ENCODE measurements around the gene CACNB2.
"Not testable (repeated sequence)": the region's sequence is repeated elsewhere in the genome, so short reads cannot be mapped to it uniquely, and the experiment has no call there.

Gene CACNB2

DNA sequence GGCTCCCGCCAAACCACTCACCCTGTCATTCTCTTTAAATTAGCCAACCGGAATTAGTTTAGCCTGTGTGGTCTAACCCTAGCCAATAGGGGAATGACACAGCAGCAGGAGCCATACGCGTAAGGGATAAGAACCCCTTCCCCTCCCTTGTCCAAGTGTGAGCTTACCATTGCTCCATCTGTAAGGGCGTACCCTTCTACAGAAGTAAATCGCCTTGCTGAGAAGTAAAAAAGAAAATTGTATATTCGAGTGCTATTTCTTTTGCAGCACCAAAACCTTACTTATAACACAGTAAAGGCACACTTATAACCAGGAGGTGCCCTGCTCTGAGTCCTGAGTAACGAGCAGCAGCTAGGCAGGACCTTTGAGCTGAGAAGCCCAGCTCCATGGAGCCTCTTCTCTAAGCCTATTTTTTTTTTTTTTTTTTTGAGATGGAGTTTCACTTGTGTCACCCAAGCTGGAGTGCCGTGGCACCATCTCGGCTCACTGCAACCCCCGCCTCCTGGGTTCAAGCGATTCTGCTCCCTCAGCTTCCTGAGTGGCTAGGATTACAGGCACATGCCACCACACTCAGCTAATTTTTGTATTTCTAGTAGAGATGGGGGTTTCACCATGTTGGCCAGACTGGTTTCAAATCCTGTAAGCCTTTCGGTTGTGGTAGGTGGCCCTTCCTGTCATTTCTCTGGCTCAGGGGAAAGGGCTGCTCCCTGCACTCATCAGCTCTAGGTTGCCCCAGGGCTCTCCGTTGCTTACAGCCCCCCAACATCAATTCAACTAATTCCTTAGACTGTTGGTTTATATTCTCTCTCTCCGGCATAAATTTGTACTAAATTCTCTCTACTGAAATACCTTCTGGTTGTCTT is 437.8 kb downstream of the CACNB2 start:
- DNase-seq = no peak

DNA sequence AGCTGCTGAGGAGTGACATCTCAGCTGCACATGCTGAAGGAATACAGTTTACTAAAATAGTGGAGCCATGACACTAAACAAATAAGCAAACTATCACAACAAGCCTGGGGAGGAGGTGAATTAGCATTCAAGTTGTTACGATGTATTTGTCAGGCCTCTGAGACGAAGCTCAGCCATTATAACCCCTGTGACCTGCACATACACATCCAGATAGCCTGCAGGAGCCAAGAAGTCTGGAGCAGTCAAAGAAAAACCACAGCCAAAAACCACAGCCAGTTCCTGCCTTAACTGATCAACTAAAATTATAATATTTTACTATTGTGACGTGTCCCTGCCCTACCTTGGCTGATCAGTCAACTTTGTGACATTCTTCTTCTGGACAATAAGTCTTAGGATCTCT is 442.6 kb downstream of the CACNB2 start:
- DNase-seq = peak; percentile 88

DNA sequence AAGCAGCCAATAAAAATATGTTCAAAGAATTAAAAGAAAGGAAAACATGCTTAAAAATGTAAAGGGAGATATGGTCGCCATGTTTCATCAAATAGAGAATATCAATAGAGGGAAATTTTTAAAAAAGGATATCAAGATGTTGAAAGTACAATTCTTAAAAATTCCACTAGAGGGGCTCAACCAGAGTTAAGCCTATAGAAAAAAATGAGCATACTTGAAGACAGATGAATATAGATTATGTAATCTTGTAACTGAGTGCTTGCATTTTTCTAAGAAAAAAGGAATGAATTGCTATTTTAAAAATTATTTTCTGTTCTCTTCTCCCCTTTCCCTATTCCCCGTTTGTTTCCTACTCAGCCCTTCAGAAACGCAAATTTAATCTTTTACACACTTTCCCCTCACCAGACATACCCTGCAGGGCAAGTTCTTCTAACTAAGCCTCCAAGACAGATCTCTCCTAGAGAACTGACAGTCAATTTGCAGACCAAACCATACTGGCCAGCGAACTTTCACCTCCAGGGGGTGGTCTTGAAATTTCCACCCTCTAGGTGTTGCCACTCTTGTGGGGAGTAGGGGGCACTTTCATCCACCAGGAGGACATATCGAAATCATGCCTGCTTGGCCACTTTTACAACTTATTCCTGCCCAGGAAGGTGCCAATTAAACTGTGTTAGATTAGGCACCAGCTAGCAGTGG is 443.5 kb downstream of the CACNB2 start:
- peak; percentile 64 for DNase-seq

DNA sequence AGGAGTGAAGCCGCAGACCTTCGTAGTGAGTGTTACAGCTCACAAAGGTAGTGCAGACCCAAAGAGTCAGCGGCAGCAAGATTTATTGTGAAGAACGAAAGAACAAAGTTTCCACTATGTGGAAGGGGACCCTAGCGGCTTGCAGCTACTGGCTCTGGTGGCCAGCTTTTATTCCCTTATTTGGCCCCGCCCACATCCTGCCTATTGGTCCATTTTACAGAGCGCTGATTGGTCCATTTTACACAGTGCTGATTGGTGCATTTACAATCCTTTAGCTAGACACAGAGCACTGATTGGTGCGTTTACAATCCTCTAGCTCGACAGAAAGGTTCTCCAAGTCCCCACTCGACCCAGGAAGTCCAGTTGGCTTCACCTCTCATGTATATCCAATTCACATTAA is 446.4 kb downstream of the CACNB2 start:
- not testable (repeated sequence) for DNase-seq

DNA sequence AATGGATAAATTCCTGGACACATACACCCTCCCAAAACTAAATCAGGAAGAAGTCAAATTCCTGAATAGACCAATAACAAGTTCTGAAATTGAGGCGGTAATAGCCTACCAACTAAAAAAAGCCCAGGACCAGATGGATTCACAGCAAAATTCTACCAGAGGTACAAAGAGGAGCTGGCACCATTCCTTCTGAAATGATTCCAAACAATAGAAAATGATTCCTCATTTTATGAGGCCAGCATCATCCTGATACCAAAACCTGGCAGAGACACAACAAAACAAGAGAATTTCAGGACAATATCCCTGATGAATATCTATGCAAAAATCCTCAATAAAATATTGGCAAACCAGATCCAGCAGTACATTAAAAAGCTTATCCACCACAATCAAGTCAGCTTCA is 450.9 kb downstream of the CACNB2 start:
- not testable (repeated sequence) for DNase-seq
